Liver (tissue), 3 donors: ENCODE results near the gene TCF7L1.

Experiments used
- EGR1 ChIP-seq, 2 donors: IDR thresholded peaks; 2 replicates each; pipeline ENCODE4 v1.6.1; 2016 to 2018; ENCODE audit warnings: antibody characterized with exemption in 2 of 2, low read depth in 2 of 2
- FOXA1 ChIP-seq: IDR thresholded peaks from 2 replicates; pipeline ENCODE4 v1.6.1; 2016; ENCODE audit warnings: antibody characterized with exemption
- GABPA ChIP-seq, 2 donors: IDR thresholded peaks in 1 of 2; conservative IDR thresholded peaks in 1 of 2; 2 replicates each; pipeline ENCODE4 v1.6.1; 2016; ENCODE audit warnings: antibody characterized with exemption in 2 of 2, mild to moderate bottlenecking in 1 of 2, moderate library complexity in 1 of 2
- HNF4A ChIP-seq, 2 donors: conservative IDR thresholded peaks; 2 replicates each; pipeline ENCODE4 v1.6.1; 2016; ENCODE audit warnings: antibody characterized with exemption in 2 of 2, mild to moderate bottlenecking in 2 of 2
- JUND ChIP-seq, 2 donors: IDR thresholded peaks; 2 replicates each; pipeline ENCODE4 v1.6.1; 2016; ENCODE audit warnings: antibody characterized with exemption in 2 of 2
- RXRA ChIP-seq, 2 donors: IDR thresholded peaks; 2 replicates each; pipeline ENCODE4 v1.6.1; 2017 to 2018; ENCODE audit warnings: antibody characterized with exemption in 2 of 2, mild to moderate bottlenecking in 1 of 2
- TAF1 ChIP-seq: conservative IDR thresholded peaks from 2 replicates; pipeline ENCODE4 v1.6.1; 2016; ENCODE audit warnings: antibody characterized with exemption, mild to moderate bottlenecking
- YY1 ChIP-seq: IDR thresholded peaks from 2 replicates; pipeline ENCODE4 v1.6.1; 2016; ENCODE audit warnings: antibody characterized with exemption, mild to moderate bottlenecking
- TF ChIP-seq, protein P1 (sequence below): fragments of 150-350 bp; IDR thresholded peaks from 2 replicates; pipeline ENCODE4 v1.5.1; 2017; ENCODE audit warnings: improper control_type of control experiment, low read depth, low read length; ENCODE audit not compliant: missing input control
- TF ChIP-seq, protein P2 (sequence below): IDR thresholded peaks from 2 replicates; pipeline ENCODE4 v1.6.1; 2016; ENCODE audit warnings: antibody characterized with exemption, mild to moderate bottlenecking
- TF ChIP-seq, protein P3 (sequence below): IDR thresholded peaks from 2 replicates; pipeline ENCODE4 v1.6.1; 2016; ENCODE audit warnings: antibody characterized with exemption
- TF ChIP-seq, protein P4 (sequence below): IDR thresholded peaks from 2 replicates; pipeline ENCODE4 v1.6.1; 2016; ENCODE audit warnings: antibody characterized with exemption
- TF ChIP-seq, protein P5 (sequence below): IDR thresholded peaks from 2 replicates; pipeline ENCODE4 v1.6.1; 2016; ENCODE audit warnings: antibody characterized with exemption
- donor health status: healthy.
- donor health status: healthy.

DNA sequence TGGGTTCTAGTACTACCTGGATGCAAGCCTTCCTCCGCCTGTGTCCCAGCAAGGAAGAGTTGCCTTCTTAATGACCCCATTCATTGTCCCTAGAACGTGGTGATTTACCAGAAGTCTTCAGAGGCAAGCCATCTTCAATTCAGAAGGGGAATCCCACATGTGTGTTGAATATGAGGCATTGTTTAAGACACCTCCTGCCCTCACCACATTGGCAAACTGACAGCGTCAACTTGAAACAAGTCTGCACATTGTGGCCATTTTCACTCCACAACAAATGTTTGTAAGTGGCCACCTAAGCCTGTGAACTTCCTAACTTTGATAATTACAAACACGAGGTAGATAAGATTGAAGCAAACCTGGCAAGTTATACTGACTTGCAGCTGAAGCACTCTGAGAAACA, 83.7 kb downstream of the TCF7L1 start:
- TF ChIP-seq, protein P1, sequence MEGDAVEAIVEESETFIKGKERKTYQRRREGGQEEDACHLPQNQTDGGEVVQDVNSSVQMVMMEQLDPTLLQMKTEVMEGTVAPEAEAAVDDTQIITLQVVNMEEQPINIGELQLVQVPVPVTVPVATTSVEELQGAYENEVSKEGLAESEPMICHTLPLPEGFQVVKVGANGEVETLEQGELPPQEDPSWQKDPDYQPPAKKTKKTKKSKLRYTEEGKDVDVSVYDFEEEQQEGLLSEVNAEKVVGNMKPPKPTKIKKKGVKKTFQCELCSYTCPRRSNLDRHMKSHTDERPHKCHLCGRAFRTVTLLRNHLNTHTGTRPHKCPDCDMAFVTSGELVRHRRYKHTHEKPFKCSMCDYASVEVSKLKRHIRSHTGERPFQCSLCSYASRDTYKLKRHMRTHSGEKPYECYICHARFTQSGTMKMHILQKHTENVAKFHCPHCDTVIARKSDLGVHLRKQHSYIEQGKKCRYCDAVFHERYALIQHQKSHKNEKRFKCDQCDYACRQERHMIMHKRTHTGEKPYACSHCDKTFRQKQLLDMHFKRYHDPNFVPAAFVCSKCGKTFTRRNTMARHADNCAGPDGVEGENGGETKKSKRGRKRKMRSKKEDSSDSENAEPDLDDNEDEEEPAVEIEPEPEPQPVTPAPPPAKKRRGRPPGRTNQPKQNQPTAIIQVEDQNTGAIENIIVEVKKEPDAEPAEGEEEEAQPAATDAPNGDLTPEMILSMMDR, result no peak
- TF ChIP-seq JUND (IDR thresholded peaks at IDR 0.05), result no peak
- TF ChIP-seq HNF4A (conservative IDR thresholded peaks at IDR 0.05), result no peak
- TF ChIP-seq RXRA (IDR thresholded peaks at IDR 0.05), result no peak
- no peak for TF ChIP-seq GABPA (IDR thresholded peaks at IDR 0.05 in 1 of 2, conservative IDR thresholded peaks at IDR 0.05 in 1 of 2)
- TF ChIP-seq, protein P2, sequence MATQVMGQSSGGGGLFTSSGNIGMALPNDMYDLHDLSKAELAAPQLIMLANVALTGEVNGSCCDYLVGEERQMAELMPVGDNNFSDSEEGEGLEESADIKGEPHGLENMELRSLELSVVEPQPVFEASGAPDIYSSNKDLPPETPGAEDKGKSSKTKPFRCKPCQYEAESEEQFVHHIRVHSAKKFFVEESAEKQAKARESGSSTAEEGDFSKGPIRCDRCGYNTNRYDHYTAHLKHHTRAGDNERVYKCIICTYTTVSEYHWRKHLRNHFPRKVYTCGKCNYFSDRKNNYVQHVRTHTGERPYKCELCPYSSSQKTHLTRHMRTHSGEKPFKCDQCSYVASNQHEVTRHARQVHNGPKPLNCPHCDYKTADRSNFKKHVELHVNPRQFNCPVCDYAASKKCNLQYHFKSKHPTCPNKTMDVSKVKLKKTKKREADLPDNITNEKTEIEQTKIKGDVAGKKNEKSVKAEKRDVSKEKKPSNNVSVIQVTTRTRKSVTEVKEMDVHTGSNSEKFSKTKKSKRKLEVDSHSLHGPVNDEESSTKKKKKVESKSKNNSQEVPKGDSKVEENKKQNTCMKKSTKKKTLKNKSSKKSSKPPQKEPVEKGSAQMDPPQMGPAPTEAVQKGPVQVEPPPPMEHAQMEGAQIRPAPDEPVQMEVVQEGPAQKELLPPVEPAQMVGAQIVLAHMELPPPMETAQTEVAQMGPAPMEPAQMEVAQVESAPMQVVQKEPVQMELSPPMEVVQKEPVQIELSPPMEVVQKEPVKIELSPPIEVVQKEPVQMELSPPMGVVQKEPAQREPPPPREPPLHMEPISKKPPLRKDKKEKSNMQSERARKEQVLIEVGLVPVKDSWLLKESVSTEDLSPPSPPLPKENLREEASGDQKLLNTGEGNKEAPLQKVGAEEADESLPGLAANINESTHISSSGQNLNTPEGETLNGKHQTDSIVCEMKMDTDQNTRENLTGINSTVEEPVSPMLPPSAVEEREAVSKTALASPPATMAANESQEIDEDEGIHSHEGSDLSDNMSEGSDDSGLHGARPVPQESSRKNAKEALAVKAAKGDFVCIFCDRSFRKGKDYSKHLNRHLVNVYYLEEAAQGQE, result no peak
- TF ChIP-seq TAF1, result no peak
- TF ChIP-seq, protein P3, sequence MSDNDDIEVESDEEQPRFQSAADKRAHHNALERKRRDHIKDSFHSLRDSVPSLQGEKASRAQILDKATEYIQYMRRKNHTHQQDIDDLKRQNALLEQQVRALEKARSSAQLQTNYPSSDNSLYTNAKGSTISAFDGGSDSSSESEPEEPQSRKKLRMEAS, result no peak
- no peak for TF ChIP-seq EGR1 (IDR thresholded peaks at IDR 0.05; ENCODE audit: low read depth in 2 of 2)
- TF ChIP-seq, protein P4, sequence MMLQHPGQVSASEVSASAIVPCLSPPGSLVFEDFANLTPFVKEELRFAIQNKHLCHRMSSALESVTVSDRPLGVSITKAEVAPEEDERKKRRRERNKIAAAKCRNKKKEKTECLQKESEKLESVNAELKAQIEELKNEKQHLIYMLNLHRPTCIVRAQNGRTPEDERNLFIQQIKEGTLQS, result no peak
- no peak for TF ChIP-seq YY1
- TF ChIP-seq, protein P5, sequence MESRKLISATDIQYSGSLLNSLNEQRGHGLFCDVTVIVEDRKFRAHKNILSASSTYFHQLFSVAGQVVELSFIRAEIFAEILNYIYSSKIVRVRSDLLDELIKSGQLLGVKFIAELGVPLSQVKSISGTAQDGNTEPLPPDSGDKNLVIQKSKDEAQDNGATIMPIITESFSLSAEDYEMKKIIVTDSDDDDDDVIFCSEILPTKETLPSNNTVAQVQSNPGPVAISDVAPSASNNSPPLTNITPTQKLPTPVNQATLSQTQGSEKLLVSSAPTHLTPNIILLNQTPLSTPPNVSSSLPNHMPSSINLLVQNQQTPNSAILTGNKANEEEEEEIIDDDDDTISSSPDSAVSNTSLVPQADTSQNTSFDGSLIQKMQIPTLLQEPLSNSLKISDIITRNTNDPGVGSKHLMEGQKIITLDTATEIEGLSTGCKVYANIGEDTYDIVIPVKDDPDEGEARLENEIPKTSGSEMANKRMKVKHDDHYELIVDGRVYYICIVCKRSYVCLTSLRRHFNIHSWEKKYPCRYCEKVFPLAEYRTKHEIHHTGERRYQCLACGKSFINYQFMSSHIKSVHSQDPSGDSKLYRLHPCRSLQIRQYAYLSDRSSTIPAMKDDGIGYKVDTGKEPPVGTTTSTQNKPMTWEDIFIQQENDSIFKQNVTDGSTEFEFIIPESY, result no peak
- no peak for TF ChIP-seq FOXA1
